Neuronal stem cell (in vitro differentiated cells): Measurements from ENCODE around the gene HTR2A.

ENCODE experiments used
- DNase-seq: peaks from one replicate; pipeline ENCODE4 v3.0.0-alpha.2; 2013; ENCODE audit warnings: low spot score
- H2AFZ ChIP-seq: one replicate; pipeline ENCODE4 v1.6.1; 2013; ENCODE audit warnings: mild to moderate bottlenecking, low read length, inconsistent platforms
- H2AK5ac ChIP-seq: 2 replicates; pipeline ENCODE4 v1.6.1; 2013; ENCODE audit warnings: low read depth, mild to moderate bottlenecking, inconsistent platforms, low read length, moderate library complexity, mixed read lengths
- H2BK120ac ChIP-seq: 2 replicates; pipeline ENCODE4 v1.6.1; 2013; ENCODE audit warnings: low read depth, mild to moderate bottlenecking, inconsistent platforms, low read length, moderate library complexity, mixed read lengths
- H2BK12ac ChIP-seq: one replicate; pipeline ENCODE4 v1.6.1; 2013; ENCODE audit warnings: low read length, inconsistent platforms
- H2BK15ac ChIP-seq: 2 replicates; pipeline ENCODE4 v1.6.1; 2013; ENCODE audit warnings: mild to moderate bottlenecking, low read length, inconsistent platforms, mixed read lengths
- H2BK5ac ChIP-seq: one replicate; pipeline ENCODE4 v1.6.1; 2013; ENCODE audit warnings: inconsistent platforms, mild to moderate bottlenecking, low read length, moderate library complexity
- H3K14ac ChIP-seq: one replicate; pipeline ENCODE4 v1.6.1; 2013; ENCODE audit warnings: low read length, inconsistent platforms
- H3K18ac ChIP-seq: 2 replicates; pipeline ENCODE4 v1.6.1; 2013; ENCODE audit warnings: low read length, inconsistent platforms
- H3K23ac ChIP-seq: 2 replicates; pipeline ENCODE4 v1.6.1; 2013; ENCODE audit warnings: low read depth, mild to moderate bottlenecking, mixed read lengths, low read length, inconsistent platforms; ENCODE audit not compliant: poor library complexity
- H3K27ac ChIP-seq: replicated peaks from 3 replicates; pipeline ENCODE4 v1.5.1; 2013; ENCODE audit warnings: low read length, inconsistent platforms
- H3K27me3 ChIP-seq, 3 experiments: 2 replicates each; pipeline ENCODE4 v1.6.1; 2013; ENCODE audit warnings: low read length in 3 of 3, mild to moderate bottlenecking in 2 of 3, inconsistent platforms in 1 of 3, low read depth in 1 of 3, mixed read lengths in 1 of 3, moderate library complexity in 1 of 3; ENCODE audit not compliant: control insufficient read depth in 3 of 3, insufficient read depth in 3 of 3
- H3K36me3 ChIP-seq, 2 donors: replicated peaks in 1 of 2; 2 replicates each; pipeline ENCODE4 v1.6.1; 2013; ENCODE audit warnings: low read length in 2 of 2; ENCODE audit not compliant: control insufficient read depth in 2 of 2, insufficient read depth in 2 of 2
- H3K4ac ChIP-seq: 2 replicates; pipeline ENCODE4 v1.6.1; 2013; ENCODE audit warnings: inconsistent platforms, mild to moderate bottlenecking, low read length, moderate library complexity
- H3K4me1 ChIP-seq, 2 donors: 1 replicate in 1 of 2; 2 replicates in 1 of 2; pipeline ENCODE4 v1.6.1; 2013; ENCODE audit warnings: low read length in 2 of 2, low read depth in 1 of 2; ENCODE audit not compliant: control insufficient read depth in 2 of 2, insufficient read depth in 1 of 2
- H3K4me2 ChIP-seq: one replicate; pipeline ENCODE4 v1.6.1; 2013; ENCODE audit warnings: mild to moderate bottlenecking, low read length, inconsistent platforms; ENCODE audit not compliant: insufficient read depth, poor library complexity, severe bottlenecking
- H3K4me3 ChIP-seq, 2 donors: 2 replicates each; pipeline ENCODE4 v1.5.1; 2013; ENCODE audit warnings: low read length in 2 of 2, mild to moderate bottlenecking in 2 of 2, inconsistent platforms in 1 of 2, moderate library complexity in 1 of 2
- H3K79me1 ChIP-seq: one replicate; pipeline ENCODE4 v1.6.1; 2013; ENCODE audit warnings: low read depth, mild to moderate bottlenecking, inconsistent platforms, low read length, moderate library complexity
- H3K9ac ChIP-seq: one replicate; pipeline ENCODE4 v1.6.1; 2013; ENCODE audit warnings: mild to moderate bottlenecking, low read depth, low read length, inconsistent platforms; ENCODE audit not compliant: poor library complexity
- H3K9me3 ChIP-seq, 2 donors: replicated peaks in 1 of 2; 2 replicates each; pipeline versions ENCODE3 to v1.6.1; 2013; ENCODE audit warnings: low read length in 2 of 2, mild to moderate bottlenecking in 2 of 2, inconsistent platforms in 1 of 2, low read depth in 1 of 2, mixed read lengths in 1 of 2, moderate library complexity in 1 of 2; ENCODE audit not compliant: control insufficient read depth in 2 of 2, insufficient read depth in 1 of 2
- H4K8ac ChIP-seq: one replicate; pipeline ENCODE4 v1.6.1; 2013; ENCODE audit warnings: low read depth, mild to moderate bottlenecking, inconsistent platforms, low read length, moderate library complexity
- H4K91ac ChIP-seq: one replicate; pipeline ENCODE4 v1.6.1; 2013; ENCODE audit warnings: low read length, low read depth, mild to moderate bottlenecking, inconsistent platforms; ENCODE audit not compliant: poor library complexity
- WGBS, 2 donors: extraction: QIAGEN DNeasy Blood & Tissue Kit; methylation state at CpG; one replicate each; pipeline ENCODE4 v1.1.7; 2013; ENCODE audit warnings: missing lambda C conversion rate in 2 of 2, mixed read lengths in 1 of 2; ENCODE audit not compliant: insufficient read length in 2 of 2, insufficient replicate concordance in 1 of 2; ENCODE audit errors: extremely low coverage in 2 of 2; 5-methylcytosine and 5-hydroxymethylcytosine counted together

The HTR2A gene

GRCh38 chr13:46893798-46894560 is 2.9 kb downstream of the HTR2A start:
- Histone ChIP-seq H3K18ac (peak overlapping the region; percentile 86), H3K27ac (no peak overlapping the region), H3K9me3 (no peaks in the 10 kb centered on the region), H3K27me3 (peaks cover 0 to 46% (median 0%) of the 10 kb centered on the region in 3 experiments), H3K4me1 (peaks cover 0 to 16% of the 10 kb centered on the region in 2 donors), H3K4me2 (peak overlapping the region; percentile 63), H2BK120ac (no peak overlapping the region), H2AFZ (peak overlapping the region; percentile 83), H3K4me3 (peak overlapping the region; percentile 34 to 77), H2AK5ac (no peak overlapping the region), H3K36me3 (no peaks in the 10 kb centered on the region), H3K4ac (no peak overlapping the region), H4K8ac (no peak overlapping the region), H3K23ac (no peak overlapping the region), H2BK12ac (no peak overlapping the region), H4K91ac (no peak overlapping the region), H3K9ac (no peak overlapping the region), H3K79me1 (no peaks in the 10 kb centered on the region), H3K14ac (peak overlapping the region; percentile 79), H2BK5ac (no peak overlapping the region), H2BK15ac (no peak overlapping the region)
- DNase-seq: peak; percentile 71
- no CpG with 5 or more reads among the region's 34 CpGs for WGBS, 2 donors

GRCh38 chr13:46893221-46893740 is 3.6 kb downstream of the HTR2A start:
- H3K9me3 ChIP-seq: no peaks in the 10 kb centered on the region
- H2BK12ac ChIP-seq: no peak overlapping the region
- H3K14ac ChIP-seq: no peak overlapping the region
- no peak overlapping the region for H3K4ac ChIP-seq
- peak overlapping the region; percentile 83 for H2AFZ ChIP-seq
- H3K18ac ChIP-seq: no peak overlapping the region
- H4K91ac ChIP-seq: no peak overlapping the region
- H3K79me1 ChIP-seq: no peaks in the 10 kb centered on the region
- no peak overlapping the region for H2BK15ac ChIP-seq
- H2BK5ac ChIP-seq: no peak overlapping the region
- no CpG with 5 or more reads among the region's 4 CpGs for WGBS, 2 donors
- H3K4me1 ChIP-seq: peaks cover 0 to 16% of the 10 kb centered on the region in 2 donors
- H2BK120ac ChIP-seq: no peak overlapping the region
- H3K27me3 ChIP-seq: peaks cover 0 to 46% (median 0%) of the 10 kb centered on the region in 3 experiments
- H2AK5ac ChIP-seq: no peak overlapping the region
- H3K27ac ChIP-seq: no peak overlapping the region
- no peak overlapping the region for H3K23ac ChIP-seq
- H3K36me3 ChIP-seq: no peaks in the 10 kb centered on the region
- H3K9ac ChIP-seq: no peak overlapping the region
- no peak for DNase-seq
- no peak overlapping the region for H3K4me3 ChIP-seq
- no peak overlapping the region for H4K8ac ChIP-seq
- H3K4me2 ChIP-seq: no peak overlapping the region

- DNase-seq: no peak
- Histone ChIP-seq H2BK15ac (no peak overlapping the region), H4K91ac (no peak overlapping the region), H2BK12ac (no peak overlapping the region), H3K4me1 (no peaks in the 10 kb centered on the region), H2AK5ac (no peak overlapping the region), H3K18ac (no peak overlapping the region), H3K4me2 (no peak overlapping the region), H3K14ac (no peak overlapping the region), H2AFZ (no peak overlapping the region), H3K27ac (no peak overlapping the region), H3K9me3 (no peaks in the 10 kb centered on the region), H3K23ac (no peak overlapping the region), H2BK120ac (no peak overlapping the region), H4K8ac (no peak overlapping the region), H3K27me3 (no peaks in the 10 kb centered on the region), H3K9ac (no peak overlapping the region), H3K4me3 (no peak overlapping the region), H2BK5ac (no peak overlapping the region), H3K36me3 (no peaks in the 10 kb centered on the region), H3K79me1 (no peaks in the 10 kb centered on the region), H3K4ac (no peak overlapping the region)
- no CpG with 5 or more reads among the region's 4 CpGs for WGBS, 2 donors
Measured at GRCh38 chr13:46885018-46885417, 11.8 kb downstream of the HTR2A start.

- Histone ChIP-seq H3K79me1 (no peaks in the 10 kb centered on the region), H2BK12ac (no peak overlapping the region), H3K27ac (no peak overlapping the region), H3K9ac (no peak overlapping the region), H3K23ac (no peak overlapping the region), H3K9me3 (no peaks in the 10 kb centered on the region), H2AK5ac (no peak overlapping the region), H3K4me2 (no peak overlapping the region), H4K8ac (no peak overlapping the region), H3K36me3 (no peaks in the 10 kb centered on the region), H2AFZ (no peak overlapping the region), H2BK15ac (no peak overlapping the region), H3K18ac (no peak overlapping the region), H3K27me3 (no peaks in the 10 kb centered on the region), H2BK5ac (no peak overlapping the region), H3K4ac (no peak overlapping the region), H3K14ac (no peak overlapping the region), H2BK120ac (no peak overlapping the region), H3K4me1 (no peaks in the 10 kb centered on the region), H3K4me3 (no peak overlapping the region), H4K91ac (no peak overlapping the region)
- DNase-seq: no peak
- WGBS, 2 donors: no CpG with 5 or more reads among the region's 3 CpGs
Measured at GRCh38 chr13:46884531-46884930, 12.3 kb downstream of the HTR2A start.
